SU-DHL-6 (cell line): ENCODE results near the gene PXT1.

Experiments
- H2AFZ ChIP-seq: fragments of 200-600 bp; sonication (generic); 2 replicates; pipeline ENCODE4 v1.6.1; 2014; ENCODE audit warnings: low read depth, mild to moderate bottlenecking, moderate library complexity, mixed read lengths, antibody characterized with exemption, low read length; ENCODE audit not compliant: severe bottlenecking
- H3F3A ChIP-seq: fragments of 200-600 bp; shearing (Covaris generic); 2 replicates; pipeline ENCODE4 v1.6.0; 2016; ENCODE audit warnings: antibody characterized with exemption, mild to moderate bottlenecking; ENCODE audit not compliant: insufficient read depth
- H3K27ac ChIP-seq: fragments of 200-600 bp; sonication (generic); 2 replicates; pipeline ENCODE4 v1.5.1; 2016; ENCODE audit warnings: low read depth, mild to moderate bottlenecking, low read length, moderate library complexity, mixed read lengths
- H3K27me3 ChIP-seq: fragments of 200-600 bp; sonication (generic), shearing (Covaris generic); 2 replicates; pipeline ENCODE4 v1.6.0; 2014; ENCODE audit warnings: mild to moderate bottlenecking, low read length
- H3K36me3 ChIP-seq: fragments of 200-600 bp; sonication (generic); 2 replicates; pipeline ENCODE4 v1.6.1; 2014; ENCODE audit warnings: mild to moderate bottlenecking, low read length, mixed read lengths
- H3K4me2 ChIP-seq: fragments of 300-600, 200-600 bp; shearing (Covaris generic), sonication (generic); 2 replicates; pipeline ENCODE4 v1.6.0; 2014; ENCODE audit warnings: low read length, low read depth, mild to moderate bottlenecking; ENCODE audit not compliant: poor library complexity, severe bottlenecking
- H3K4me3 ChIP-seq: fragments of 200-600 bp; sonication (generic); 2 replicates; pipeline ENCODE4 v1.5.1; 2014; ENCODE audit warnings: antibody characterized with exemption, low read length, mild to moderate bottlenecking, mixed read lengths; ENCODE audit not compliant: insufficient read depth, poor library complexity, severe bottlenecking
- H3K79me2 ChIP-seq: fragments of 200-600 bp; sonication (generic); 2 replicates; pipeline ENCODE4 v1.6.1; 2014; ENCODE audit warnings: mild to moderate bottlenecking, low read length, moderate library complexity; ENCODE audit not compliant: insufficient read depth
- H3K9ac ChIP-seq: fragments of 200-600 bp; sonication (generic); 2 replicates; pipeline ENCODE4 v1.7.0; 2014; ENCODE audit warnings: mild to moderate bottlenecking, low read length
- H3K9me2 ChIP-seq: fragments of 200-600 bp; sonication (generic); replicated peaks from 2 replicates; pipeline ENCODE4 v1.6.1; 2014; ENCODE audit warnings: low read length; ENCODE audit not compliant: insufficient read depth
- H3K9me3 ChIP-seq: fragments of 200-600 bp; sonication (generic); 2 replicates; pipeline ENCODE4 v1.6.1; 2014; ENCODE audit warnings: low read length, mixed read lengths; ENCODE audit not compliant: insufficient read depth
- H4K20me1 ChIP-seq: fragments of 200-600 bp; sonication (generic); 2 replicates; pipeline ENCODE4 v1.6.1; 2014; ENCODE audit warnings: low read depth, mild to moderate bottlenecking, antibody characterized with exemption, low read length, moderate library complexity, mixed read lengths
- EZH2phosphoT487 ChIP-seq: fragments of 200-600 bp; sonication (generic), shearing (Covaris generic); conservative IDR thresholded peaks from 2 replicates; pipeline ENCODE4 v1.6.1; 2018; ENCODE audit warnings: mild to moderate bottlenecking, antibody characterized with exemption, low read length, moderate library complexity, mixed read lengths
- TF ChIP-seq, protein P1 (sequence below): fragments of 200-600 bp; sonication (generic); IDR thresholded peaks from one replicate; pipeline ENCODE4 v1.5.1; 2017; ENCODE audit warnings: antibody characterized with exemption, mild to moderate bottlenecking, low read length, moderate library complexity; ENCODE audit not compliant: insufficient read depth, poor library complexity, severe bottlenecking

The PXT1 gene

DNA sequence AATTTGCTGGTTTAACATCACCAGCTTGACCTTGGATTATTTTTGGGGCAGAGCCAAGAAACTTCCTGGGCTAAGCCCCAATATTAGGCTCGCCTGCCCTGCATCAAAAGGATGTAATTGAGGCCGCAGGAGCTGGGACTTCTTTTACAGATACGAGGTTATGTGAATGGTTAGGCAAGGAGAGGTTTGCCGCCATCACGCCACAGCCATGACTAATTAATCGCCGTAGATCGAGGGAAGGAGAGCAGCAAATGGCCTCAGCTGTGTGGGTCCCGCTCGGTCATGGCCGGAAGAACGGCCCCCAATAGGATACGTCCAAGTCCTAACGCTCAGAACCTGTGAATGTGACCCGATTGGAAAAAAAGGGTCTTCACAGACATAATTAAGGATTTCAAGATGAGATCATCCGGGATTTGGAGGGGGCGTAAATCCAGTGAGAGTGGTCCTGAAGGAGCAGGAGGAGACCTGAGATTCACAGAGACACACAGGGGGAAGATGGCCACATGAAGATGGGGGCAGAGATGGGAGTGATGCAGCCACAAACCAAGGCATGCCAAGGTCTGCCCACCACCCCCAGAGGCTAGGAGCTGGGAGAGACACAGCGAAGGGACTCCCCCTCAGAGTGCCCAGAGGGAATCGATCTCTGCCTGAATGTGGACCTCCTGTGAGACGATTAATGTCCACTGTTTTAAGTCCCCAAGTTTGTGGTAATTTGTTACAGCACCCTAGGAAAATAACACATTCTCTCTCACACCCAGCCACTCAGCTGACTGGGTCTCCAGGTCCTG lies 96.0 kb downstream of the PXT1 start:
- H3K4me2 ChIP-seq = no peak overlapping the region
- H4K20me1 ChIP-seq = no peaks in the 10 kb centered on the region
- no peak overlapping the region for H3K9ac ChIP-seq
- H3K9me2 ChIP-seq = no peaks in the 10 kb centered on the region
- no peaks in the 10 kb centered on the region for H3K36me3 ChIP-seq
- no peak overlapping the region for H3K4me3 ChIP-seq
- no peaks in the 10 kb centered on the region for H3K79me2 ChIP-seq
- no peaks in the 10 kb centered on the region for H3K27me3 ChIP-seq
- no peak overlapping the region for H2AFZ ChIP-seq
- TF ChIP-seq, protein P1, sequence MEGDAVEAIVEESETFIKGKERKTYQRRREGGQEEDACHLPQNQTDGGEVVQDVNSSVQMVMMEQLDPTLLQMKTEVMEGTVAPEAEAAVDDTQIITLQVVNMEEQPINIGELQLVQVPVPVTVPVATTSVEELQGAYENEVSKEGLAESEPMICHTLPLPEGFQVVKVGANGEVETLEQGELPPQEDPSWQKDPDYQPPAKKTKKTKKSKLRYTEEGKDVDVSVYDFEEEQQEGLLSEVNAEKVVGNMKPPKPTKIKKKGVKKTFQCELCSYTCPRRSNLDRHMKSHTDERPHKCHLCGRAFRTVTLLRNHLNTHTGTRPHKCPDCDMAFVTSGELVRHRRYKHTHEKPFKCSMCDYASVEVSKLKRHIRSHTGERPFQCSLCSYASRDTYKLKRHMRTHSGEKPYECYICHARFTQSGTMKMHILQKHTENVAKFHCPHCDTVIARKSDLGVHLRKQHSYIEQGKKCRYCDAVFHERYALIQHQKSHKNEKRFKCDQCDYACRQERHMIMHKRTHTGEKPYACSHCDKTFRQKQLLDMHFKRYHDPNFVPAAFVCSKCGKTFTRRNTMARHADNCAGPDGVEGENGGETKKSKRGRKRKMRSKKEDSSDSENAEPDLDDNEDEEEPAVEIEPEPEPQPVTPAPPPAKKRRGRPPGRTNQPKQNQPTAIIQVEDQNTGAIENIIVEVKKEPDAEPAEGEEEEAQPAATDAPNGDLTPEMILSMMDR = no peak
- no peak for TF ChIP-seq EZH2phosphoT487
- no peak overlapping the region for H3K27ac ChIP-seq
- H3F3A ChIP-seq = no peaks in the 10 kb centered on the region
- no peaks in the 10 kb centered on the region for H3K9me3 ChIP-seq

DNA sequence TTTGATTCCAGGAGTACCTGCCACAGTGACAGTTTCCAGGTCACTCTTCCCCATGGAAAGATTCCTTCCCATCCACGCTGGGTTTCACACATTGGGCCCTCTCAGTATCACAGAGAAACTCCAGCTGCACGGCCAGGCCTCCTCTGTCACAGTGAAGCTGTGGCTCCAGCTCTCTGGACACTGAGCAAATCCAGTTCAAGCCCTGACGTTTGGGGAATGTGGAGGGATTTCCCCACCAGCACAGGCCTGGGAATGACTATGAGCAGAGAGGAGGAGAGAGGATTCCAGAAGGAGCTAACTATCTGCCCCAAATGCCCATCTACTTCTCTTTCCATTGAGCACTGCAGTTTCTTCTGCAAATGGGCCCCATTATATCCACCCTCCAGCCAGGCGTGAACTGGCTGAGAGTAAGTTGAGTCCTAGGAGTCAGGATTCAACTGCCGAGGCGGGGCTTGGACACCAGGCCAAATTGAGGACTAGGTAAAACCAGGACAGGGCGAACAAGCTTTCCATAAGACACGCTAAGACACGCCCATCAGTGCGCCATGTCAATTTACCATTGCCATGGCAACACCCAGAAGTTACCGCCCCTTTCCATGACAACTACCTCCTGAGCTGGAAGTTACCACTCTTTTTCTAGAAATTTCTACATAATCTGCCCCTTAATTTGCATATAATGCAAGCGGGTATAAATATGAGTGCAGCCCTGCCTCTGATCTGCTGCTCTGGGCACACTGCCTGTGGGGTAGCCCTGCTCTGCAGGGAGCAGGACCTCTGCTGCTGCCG lies 96.8 kb downstream of the PXT1 start:
- no peaks in the 10 kb centered on the region for H3K27me3 ChIP-seq
- H3K4me3 ChIP-seq = no peak overlapping the region
- no peaks in the 10 kb centered on the region for H3F3A ChIP-seq
- H3K9me3 ChIP-seq = no peaks in the 10 kb centered on the region
- H2AFZ ChIP-seq = no peak overlapping the region
- H3K4me2 ChIP-seq = no peak overlapping the region
- no peaks in the 10 kb centered on the region for H4K20me1 ChIP-seq
- TF ChIP-seq, protein P1 = no peak
- TF ChIP-seq EZH2phosphoT487 = no peak
- H3K79me2 ChIP-seq = no peaks in the 10 kb centered on the region
- H3K9ac ChIP-seq = no peak overlapping the region
- no peak overlapping the region for H3K27ac ChIP-seq
- no peaks in the 10 kb centered on the region for H3K9me2 ChIP-seq
- H3K36me3 ChIP-seq = no peaks in the 10 kb centered on the region

DNA sequence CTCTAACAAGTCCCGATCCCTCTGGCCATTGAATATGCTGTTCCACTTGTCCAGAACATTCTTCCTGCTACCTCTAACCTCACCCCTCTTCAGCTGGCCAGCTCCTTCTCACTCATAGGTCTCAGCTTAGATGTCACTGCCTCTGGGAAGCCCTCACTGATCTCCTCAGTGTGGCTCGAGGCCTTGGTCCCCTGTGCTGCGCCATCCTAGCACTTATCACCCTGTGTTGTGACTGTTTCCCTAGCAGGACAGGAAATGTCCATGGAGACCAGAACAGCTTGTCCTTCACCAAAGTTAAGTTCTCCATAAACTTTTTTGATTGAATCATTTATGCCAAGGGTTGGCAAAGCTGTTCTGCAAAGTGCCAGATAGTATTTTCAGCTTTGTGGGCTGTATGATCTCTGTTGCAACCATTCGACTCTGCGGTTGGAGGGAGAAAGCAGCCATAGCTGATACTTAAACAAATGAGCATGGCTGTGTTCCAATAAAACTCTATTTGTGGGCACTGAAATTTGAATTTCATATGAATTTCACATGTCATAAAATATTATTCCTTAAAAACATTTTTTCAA lies 99.5 kb downstream of the PXT1 start:
- Histone ChIP-seq H3K27ac (no peak overlapping the region), H3F3A (no peaks in the 10 kb centered on the region), H4K20me1 (no peaks in the 10 kb centered on the region), H3K9ac (no peak overlapping the region), H3K36me3 (no peaks in the 10 kb centered on the region), H3K4me3 (no peak overlapping the region), H3K9me3 (no peaks in the 10 kb centered on the region), H3K27me3 (no peaks in the 10 kb centered on the region), H3K79me2 (no peaks in the 10 kb centered on the region), H3K9me2 (no peaks in the 10 kb centered on the region), H2AFZ (no peak overlapping the region), H3K4me2 (no peak overlapping the region)
- TF ChIP-seq EZH2phosphoT487 = no peak
- TF ChIP-seq, protein P1 = no peak
